ENCODE data around the gene CSTPP1. TPM values are rescaled to one million over a fixed set of nuclear protein-coding genes. Genes with fewer than 3 reads are reported as not detected.
A peak's percentile ranks its signal among the peaks of the same experiment; 100 is the strongest.

CSTPP1 gene
- total RNA-seq, 4 donors from 2014 or later = 47.5 to 87.6 (median 57.7) TPM

- DNase-seq (ENCODE audit: low spot score in 2 of 2) = no peak
- no peak overlapping the region for H3K4me3 ChIP-seq (ENCODE audit: low read depth, poor library complexity, severe bottlenecking)
- intact Hi-C loops (cut with DNase I; ENCODE audit: low total_unique reads) = no loop called here
- no peak for TF ChIP-seq POLR2A (IDR thresholded peaks at IDR 0.05)
- TF ChIP-seq, protein P1, sequence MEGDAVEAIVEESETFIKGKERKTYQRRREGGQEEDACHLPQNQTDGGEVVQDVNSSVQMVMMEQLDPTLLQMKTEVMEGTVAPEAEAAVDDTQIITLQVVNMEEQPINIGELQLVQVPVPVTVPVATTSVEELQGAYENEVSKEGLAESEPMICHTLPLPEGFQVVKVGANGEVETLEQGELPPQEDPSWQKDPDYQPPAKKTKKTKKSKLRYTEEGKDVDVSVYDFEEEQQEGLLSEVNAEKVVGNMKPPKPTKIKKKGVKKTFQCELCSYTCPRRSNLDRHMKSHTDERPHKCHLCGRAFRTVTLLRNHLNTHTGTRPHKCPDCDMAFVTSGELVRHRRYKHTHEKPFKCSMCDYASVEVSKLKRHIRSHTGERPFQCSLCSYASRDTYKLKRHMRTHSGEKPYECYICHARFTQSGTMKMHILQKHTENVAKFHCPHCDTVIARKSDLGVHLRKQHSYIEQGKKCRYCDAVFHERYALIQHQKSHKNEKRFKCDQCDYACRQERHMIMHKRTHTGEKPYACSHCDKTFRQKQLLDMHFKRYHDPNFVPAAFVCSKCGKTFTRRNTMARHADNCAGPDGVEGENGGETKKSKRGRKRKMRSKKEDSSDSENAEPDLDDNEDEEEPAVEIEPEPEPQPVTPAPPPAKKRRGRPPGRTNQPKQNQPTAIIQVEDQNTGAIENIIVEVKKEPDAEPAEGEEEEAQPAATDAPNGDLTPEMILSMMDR (IDR thresholded peaks at IDR 0.05) = no peak
- 84 to 89% methylated on average over 16 of the region's 16 CpGs for WGBS, 2 donors
Measured at GRCh38 chr11:47152126-47152952, 215.8 kb downstream of the CSTPP1 start.

DNA sequence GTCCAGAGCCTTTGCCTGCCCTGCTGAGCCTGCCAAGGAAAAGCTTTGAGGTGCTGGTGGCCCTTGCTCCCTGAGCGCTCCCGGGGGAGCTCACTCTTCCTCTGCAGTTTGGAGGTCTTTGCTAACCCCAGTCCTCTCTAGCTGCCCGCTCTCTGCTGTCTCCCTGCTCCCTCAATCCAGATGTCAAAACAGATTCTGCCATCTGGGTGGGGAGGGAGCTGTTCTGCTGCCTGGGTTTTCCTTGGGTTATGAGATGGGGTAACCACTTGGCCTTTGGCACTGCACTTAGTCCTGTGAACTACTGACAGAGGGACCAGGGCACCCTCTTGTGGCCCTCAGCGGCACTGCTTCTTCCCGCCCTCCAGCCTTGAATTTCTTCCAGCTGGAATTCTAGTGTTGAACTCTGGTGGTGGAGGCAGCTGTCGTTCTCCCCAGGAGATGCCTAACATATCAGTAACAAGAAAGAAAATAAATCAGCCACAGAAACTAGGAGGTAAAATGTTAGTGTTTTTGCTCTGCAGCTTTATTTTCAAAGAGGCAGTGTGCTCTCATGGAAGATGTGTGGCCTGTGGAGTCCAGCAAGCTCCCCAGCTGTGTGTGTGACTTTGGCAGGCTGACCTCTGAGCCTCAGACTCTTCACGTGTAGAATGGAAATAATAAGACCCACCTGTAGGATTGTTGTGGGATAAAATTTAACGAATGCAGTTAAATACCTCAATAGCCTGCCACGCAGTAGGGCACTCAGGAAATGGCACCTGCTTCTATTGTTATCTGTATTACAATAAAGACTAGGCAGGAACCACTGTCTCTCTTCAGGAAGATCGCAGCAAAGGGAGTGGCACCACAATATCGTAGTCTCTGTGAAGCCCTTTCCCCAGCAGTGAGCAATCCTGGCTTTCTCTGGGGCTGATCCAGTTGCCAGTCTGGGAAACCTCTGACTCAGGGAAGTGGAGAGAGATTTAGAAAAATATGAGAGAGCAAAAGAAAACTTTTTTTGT is 216.7 kb downstream of the CSTPP1 start:
- intact Hi-C loops (cut with DNase I; ENCODE audit: low total_unique reads) = no loop called here
- 37 to 40% methylated on average over 11 of the region's 11 CpGs for WGBS, 2 donors
- peak; percentile 83 to 96 for DNase-seq (ENCODE audit: low spot score in 2 of 2)

GRCh38 chr11:47154616-47155570 is 218.3 kb downstream of the CSTPP1 start:
- 69 to 75% methylated on average over 18 of the region's 18 CpGs for WGBS, 2 donors
- no peak for DNase-seq (ENCODE audit: low spot score in 2 of 2)
- TF ChIP-seq, protein P1 (IDR thresholded peaks at IDR 0.05) = no peak
- no peak for TF ChIP-seq POLR2A (IDR thresholded peaks at IDR 0.05)
- no peak overlapping the region for H3K4me3 ChIP-seq (ENCODE audit: low read depth, poor library complexity, severe bottlenecking)
- intact Hi-C loops (cut with DNase I; ENCODE audit: low total_unique reads) = no loop called here

More for the DNA sequence above, 216.7 kb downstream of the CSTPP1 start:
- H3K4me3 ChIP-seq (ENCODE audit: low read depth, poor library complexity, severe bottlenecking) = no peak overlapping the region
- TF ChIP-seq POLR2A (IDR thresholded peaks at IDR 0.05) = no peak
- TF ChIP-seq, protein P1 (IDR thresholded peaks at IDR 0.05) = peak in 1 of 3 donors; percentile 88

GRCh38 chr11:47155879-47156278 is 219.3 kb downstream of the CSTPP1 start:
- intact Hi-C loops (cut with DNase I; ENCODE audit: low total_unique reads) = no loop called here
- TF ChIP-seq POLR2A (IDR thresholded peaks at IDR 0.05) = no peak
- TF ChIP-seq, protein P1 (IDR thresholded peaks at IDR 0.05) = no peak
- WGBS, 2 donors = 74 to 78% methylated on average over 4 of the region's 4 CpGs
- DNase-seq (ENCODE audit: low spot score in 2 of 2) = no peak
- H3K4me3 ChIP-seq (ENCODE audit: low read depth, poor library complexity, severe bottlenecking) = no peak overlapping the region

- no peak overlapping the region for H3K4me3 ChIP-seq (ENCODE audit: low read depth, poor library complexity, severe bottlenecking)
- TF ChIP-seq POLR2A (IDR thresholded peaks at IDR 0.05) = no peak
- TF ChIP-seq, protein P1 (IDR thresholded peaks at IDR 0.05) = no peak
- intact Hi-C loops (cut with DNase I; ENCODE audit: low total_unique reads) = no loop called here
- WGBS, 2 donors = 73 to 80% methylated on average over 6 of the region's 6 CpGs
- DNase-seq (ENCODE audit: low spot score in 2 of 2) = no peak
Measured at GRCh38 chr11:47156333-47156732, 219.8 kb downstream of the CSTPP1 start.

All from lower leg skin (tissue), 4 donors.